Posterior vena cava (tissue), 2 donors: ENCODE data around the gene FHIT. TPM values are rescaled to one million over a fixed set of nuclear protein-coding genes. Genes with fewer than 3 reads are reported as not detected.

Source experiments
- DNase-seq: peaks from one replicate; pipeline ENCODE4 v3.0.0-alpha.2; 2020; ENCODE audit warnings: low spot score
- intact Hi-C, 2 donors: fragments of 100-400 bp; cut with DNase I; formaldehyde crosslinking; loops; one replicate each; pipeline versions ENCODE4 v1.14.1 to v1.14.2; 2022 to 2023
- total RNA-seq, 2 donors: library from RNA; stranded (reverse); fragmentation: NEBNext Ultra II Directional; extraction: Animal tissue kit (Norgen Biotek cat#: 25700); gene quantifications; one replicate each; pipeline ENCODE4 v1.2.1, GENCODE V29; 2021
- donor health status: DM: yes; HTN: yes; CAD: no.
- donor health status: DM: yes; HTN: yes; CAD: no.

Gene FHIT
- total RNA-seq, 2 donors from 2014 or later, result 6.0 to 9.2 TPM

DNA sequence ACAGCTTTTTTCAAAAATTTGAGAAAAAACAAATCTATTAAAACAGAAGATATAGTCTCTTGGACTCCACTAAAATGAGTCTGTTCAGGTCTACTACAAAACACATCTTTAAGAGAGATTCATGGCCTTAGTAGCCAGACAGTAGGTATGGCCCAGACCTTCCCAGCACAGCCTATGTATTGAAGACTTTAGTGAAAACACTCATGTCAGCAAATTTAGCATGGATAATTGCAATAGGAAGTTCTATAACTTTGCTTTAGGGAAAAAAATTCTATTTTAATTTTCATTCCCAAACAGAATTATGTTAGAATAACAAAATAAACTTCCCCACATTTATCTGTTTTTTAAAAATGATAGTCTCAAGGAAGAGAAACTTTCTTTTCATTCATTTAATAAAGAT lies 976.6 kb downstream of the FHIT start:
- no peak for DNase-seq
- intact Hi-C loops, result no loop called here

DNA sequence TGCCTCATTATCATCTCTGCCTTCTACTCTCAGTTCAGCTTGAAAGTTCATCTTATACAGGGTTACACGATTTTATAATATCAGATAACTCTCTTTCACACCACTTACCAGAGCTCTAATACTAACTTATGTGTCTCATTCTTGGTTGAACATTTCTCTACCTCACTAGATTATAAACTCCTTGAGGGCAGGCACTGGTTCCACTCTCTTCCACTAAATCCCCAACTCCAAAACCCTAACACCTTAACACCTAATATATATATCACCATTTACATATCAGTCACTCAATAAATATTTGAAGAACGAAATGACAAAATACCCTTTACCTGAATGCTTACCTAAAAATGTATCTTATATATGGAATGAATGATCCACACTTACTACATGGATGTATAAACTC lies 977.2 kb downstream of the FHIT start:
- no peak for DNase-seq
- intact Hi-C loops, result no loop called here

DNA sequence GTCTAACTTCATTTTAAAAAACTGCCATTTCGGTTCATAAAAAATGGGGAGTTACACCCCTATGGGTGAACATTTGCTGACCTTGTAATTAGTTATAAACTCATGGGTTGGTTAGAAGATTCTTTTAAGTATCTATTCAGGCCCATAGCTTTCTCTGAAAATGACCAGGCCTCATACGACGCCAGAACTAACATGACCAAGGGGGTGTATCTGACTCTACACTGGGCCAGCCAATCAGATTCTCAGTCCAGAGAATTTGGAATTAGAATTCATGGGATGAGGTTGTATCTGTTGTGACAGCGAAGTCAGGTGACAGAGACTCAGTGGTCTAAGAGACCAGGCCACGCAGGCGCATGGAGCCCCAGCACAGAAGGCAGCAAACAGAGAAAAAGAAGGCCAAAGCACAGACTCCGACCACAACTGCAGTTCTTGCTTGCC lies 981.4 kb downstream of the FHIT start:
- DNase-seq, result no peak
- intact Hi-C loops, result no loop called here

DNA sequence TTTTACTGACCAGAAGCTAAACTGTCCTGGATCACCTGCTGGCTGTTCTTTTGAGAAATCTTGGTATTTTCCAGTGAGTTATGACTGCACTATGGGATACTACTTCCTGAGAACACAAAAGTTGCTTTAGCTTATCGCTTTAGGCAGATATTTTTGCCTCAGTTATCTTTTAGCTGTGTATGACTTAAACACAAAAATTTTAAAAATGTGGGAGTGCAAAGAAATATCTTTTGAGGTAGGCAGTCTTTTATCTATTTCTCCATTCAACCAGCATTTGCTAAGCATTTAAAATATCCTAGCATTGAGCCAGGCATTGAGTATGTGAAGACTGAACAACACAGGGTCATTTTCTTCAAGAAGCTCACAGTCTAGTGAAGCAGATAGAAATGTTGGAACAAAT lies 981.9 kb downstream of the FHIT start:
- intact Hi-C loops, result no loop called here
- no peak for DNase-seq

DNA sequence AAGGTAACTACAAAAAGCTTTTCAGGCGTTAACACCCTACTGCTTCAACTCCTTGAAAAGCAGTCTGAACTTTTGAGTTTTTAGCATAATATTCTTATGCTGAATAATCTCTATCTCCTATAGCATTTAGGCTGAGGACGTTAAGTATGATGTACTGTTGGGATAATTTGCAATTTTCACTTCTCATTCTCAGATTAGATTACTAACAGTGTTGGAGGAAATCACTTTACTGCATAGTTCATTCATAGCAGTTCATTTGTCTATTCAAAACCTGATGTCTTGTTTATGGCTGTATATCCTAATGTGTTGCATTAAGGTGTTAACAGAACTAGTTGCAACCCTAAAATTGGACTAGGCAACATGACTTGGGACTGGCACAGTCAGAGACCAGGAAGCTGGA lies 983.1 kb downstream of the FHIT start:
- no peak for DNase-seq
- intact Hi-C loops, result no loop called here

DNA sequence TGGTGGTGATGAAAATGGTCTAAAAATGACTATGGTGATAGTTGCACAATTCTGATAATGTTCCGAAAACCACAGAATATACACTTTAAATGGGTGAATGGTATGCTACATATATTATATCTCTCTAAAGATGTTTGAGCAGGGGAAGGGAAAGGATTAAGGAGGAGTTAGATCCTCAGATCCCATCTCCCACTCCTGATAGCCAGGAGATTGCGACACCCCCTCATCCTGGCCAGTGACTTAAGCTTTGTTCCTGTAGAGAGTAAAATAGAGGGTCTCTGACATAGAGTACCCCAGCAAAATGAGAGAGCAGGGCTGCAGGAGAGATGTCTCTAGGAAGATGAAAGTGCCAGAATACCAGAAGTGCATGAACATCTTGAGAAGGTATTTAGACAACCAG lies 984.8 kb downstream of the FHIT start:
- no peak for DNase-seq
- intact Hi-C loops, result no loop called here

DNA sequence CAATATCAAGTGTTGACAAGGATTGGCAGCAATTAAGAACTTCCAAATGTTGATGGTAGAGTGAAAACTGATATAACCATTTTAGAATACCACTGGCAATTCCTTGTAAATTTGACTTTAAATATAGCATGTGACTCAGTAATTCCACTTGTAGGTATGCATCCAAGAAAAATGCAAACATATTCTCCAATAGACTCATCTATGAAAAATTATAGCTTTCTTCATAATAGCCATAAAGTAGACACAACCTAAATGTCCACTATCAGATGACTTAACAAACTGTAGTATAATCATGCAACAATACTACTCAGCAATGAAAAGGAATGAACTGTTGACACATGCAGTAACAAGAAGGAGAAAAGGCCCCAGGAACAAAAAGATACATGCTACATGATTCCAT lies 988.1 kb downstream of the FHIT start:
- no peak for DNase-seq
- intact Hi-C loops, result no loop called here

DNA sequence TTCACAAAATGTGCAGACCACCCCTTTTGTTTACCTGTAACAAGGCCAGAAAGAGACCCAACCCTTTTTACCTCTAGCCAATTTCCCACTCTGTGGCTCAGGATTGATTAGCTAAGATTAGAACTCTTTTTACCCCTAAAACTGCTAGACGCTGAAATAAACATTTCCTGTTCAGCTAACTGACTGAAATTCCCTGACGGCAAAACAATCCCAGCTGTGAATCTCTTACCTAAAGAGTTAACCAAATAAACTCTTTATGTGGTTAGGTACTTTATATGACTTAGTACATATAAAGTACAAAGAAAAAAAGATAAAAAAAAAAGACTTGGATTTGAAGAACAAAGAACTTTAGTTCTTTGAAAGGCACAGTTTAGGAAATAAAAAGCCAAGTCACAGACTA lies 988.7 kb downstream of the FHIT start:
- no peak for DNase-seq
- intact Hi-C loops, result no loop called here

DNA sequence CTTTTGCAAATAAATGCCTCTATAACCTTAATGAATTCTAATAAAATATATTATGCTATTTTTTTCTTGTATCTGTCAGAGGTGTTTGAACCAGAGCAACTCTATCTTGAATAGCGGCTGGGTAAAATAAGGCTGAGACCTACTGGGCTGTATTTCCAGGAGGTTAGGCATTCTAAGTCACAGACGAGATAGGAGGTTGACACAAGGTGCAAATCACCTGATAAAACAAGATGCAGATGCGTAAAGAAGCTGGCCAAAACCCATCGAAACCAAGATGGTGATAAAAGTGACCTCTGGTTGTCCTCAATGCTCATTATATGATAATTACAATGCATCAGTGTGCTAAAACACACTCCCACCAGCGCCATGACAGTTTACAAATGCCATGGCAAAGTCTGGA lies 990.7 kb downstream of the FHIT start:
- no peak for DNase-seq
- intact Hi-C loops, result no loop called here

DNA sequence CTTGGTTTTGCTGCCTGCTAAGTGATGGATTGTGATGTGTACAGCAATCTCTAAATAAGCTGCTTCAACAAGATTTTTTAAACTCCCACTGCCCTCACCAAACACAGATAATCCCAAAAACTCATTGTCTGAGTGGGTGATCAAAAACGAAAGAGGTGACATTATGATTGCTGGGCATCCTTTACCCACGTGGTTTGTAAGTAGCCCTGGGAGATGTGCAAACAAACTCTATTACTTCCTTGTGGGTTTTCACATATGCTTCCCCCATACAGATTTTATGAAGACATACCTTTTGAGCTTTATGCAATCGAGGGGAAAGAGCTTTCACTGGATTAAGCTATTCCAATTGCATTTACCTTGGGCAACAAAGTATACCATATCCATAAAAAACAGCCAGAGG lies 1000.4 kb downstream of the FHIT start:
- intact Hi-C loops, result no loop called here
- DNase-seq, result no peak

DNA sequence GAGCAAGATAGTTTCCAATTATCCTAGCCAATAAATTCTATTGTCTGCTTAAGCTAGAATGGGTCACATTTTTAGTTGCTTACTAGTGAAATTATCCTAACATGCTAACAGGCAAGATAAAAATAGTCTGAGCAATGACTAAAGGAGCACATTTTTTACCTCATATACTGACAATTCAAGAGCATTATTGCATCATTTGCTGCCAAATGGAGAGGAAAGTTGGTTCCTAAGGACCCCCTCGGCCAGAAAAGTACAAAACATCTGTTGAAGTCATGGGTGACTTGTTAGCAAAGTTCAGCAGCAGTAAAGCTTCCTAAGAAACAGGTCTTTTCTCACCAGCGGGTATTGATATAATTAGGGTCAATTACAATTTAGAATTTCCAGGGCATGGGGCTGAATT lies 1001.0 kb downstream of the FHIT start:
- no peak for DNase-seq
- intact Hi-C loops, result no loop called here

DNA sequence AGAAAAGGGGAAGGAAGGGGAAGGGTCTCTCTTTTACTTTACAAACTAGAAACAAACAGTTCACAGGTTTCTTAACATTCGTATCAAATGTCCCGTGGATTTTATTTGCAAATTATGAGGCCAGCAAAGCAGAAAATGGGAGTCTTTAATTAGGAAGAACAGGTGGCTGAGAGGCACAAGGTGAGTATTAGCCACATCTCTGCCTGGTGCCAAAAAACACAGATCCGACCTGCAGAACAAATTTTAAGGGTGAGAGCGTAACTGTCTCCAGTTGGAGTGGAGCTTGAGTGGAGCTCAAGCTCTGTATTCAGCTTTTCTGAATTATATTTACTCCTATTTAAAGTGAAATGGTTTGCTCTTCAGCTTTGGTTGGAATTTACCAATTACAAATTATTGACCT lies 1004.9 kb downstream of the FHIT start:
- intact Hi-C loops, result no loop called here
- no peak for DNase-seq

DNA sequence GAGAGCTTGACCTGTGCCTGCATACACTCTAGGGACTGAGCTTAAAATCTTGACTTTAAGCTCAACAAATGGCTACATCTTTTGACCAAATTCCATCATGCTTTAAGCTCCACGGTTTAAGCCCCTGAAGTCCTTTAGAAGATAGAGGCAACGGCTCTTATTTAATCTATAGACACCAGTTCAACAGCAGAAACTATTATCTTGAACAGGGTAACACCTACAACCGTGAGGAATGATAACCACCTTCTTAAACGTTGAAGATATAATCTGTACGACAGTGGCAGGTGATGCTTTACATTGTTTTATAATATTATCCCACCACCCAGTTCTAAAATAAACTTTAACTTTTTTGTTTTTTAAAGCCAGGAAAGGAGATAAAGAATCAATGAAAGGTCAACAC lies 1007.8 kb downstream of the FHIT start:
- intact Hi-C loops, result no loop called here
- no peak for DNase-seq

DNA sequence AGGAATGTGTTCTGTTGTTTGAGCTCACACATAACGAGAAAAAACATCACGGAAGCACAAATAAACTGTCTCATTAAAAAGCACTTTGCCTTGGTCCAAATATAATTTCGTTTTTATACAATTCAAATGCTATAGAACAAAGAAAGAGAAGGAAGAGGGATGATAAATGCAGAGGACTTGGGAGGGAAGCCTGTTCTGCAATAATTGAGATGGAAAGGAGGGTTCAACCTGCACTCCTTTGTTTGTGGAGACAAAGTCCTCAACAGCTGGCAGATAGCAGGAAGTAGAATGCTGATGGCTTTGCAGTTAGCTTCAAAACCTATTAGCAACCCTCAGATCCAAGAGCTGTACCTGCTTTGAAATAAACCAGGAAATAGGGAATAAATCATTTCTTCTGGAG lies 1010.8 kb downstream of the FHIT start:
- intact Hi-C loops, result no loop called here
- DNase-seq, result no peak

DNA sequence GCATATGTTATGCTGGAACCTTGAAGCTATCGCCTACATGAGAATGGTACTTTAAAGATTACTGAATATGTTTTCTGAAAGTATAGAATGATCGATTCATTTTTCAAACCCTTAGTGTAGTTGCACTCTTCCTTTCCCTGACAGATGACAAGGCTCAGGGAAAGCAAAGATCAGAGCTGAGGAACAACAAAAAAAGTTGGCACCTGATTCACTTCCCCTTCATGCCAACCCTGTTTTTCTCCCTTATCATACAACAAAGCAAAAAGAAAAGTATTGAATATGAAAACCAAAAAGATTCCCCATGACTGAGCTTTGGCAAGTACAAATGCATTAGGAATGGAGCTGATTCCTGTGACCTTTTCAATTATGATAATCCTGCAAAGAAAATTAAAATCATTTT lies 1012.7 kb downstream of the FHIT start:
- DNase-seq, result no peak
- intact Hi-C loops, result no loop called here

DNA sequence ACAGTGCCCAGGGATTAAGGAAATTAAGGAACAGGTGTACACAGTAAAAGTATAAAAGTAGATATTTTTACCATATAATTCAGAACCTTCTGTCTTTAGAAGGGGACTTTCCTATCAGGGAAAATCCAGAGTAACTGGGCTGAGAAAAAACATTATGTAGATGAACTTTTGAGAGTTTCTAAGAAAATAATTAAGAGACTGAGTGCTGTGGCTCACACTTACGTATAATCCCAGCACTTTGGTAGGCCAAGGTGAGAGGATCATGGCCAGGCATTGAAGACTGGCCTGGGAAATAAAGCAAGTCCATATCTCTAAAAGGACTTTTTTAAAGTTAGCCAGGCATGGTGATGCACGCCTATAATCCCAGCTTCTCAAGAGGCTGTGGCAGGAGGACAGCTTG lies 1021.8 kb downstream of the FHIT start:
- intact Hi-C loops, result no loop called here
- DNase-seq, result no peak

DNA sequence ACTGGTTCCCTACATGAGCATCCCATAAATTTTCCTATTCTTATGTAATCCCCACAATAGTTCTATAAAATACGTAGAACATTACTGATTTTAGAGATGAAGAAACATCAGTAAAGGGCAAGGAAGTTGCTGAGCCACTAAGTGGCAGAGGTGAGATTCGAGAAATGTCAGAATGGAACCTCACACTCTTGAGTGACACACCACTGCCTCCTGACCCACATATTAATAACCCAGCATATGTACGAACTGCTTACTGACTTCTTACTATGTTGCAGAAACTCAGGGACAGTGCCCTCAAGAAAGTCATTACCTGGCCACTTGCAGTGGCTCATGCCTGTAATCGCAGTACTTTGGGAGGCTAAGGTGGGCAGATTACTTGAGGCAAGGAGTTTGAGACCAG lies 1022.4 kb downstream of the FHIT start:
- intact Hi-C loops, result no loop called here
- no peak for DNase-seq

DNA sequence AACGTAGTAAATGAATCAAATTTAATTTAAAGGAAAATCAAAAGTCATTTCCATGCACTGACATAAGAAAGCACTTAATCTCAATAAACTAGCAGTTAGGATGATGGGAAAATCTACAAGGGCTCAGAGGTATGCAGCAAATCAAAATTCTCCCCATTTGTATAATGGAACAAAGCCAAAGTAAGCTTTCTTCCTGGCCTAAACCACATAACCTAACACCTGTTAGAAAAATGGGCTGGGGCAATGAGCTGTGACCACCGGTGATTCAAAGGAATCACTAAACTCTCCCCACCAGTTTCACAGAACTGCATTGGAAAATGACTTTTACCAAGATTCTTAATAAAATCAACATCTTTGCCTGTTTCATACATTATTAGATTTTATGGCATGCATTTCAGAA lies 1024.3 kb downstream of the FHIT start:
- DNase-seq, result no peak
- intact Hi-C loops, result no loop called here

DNA sequence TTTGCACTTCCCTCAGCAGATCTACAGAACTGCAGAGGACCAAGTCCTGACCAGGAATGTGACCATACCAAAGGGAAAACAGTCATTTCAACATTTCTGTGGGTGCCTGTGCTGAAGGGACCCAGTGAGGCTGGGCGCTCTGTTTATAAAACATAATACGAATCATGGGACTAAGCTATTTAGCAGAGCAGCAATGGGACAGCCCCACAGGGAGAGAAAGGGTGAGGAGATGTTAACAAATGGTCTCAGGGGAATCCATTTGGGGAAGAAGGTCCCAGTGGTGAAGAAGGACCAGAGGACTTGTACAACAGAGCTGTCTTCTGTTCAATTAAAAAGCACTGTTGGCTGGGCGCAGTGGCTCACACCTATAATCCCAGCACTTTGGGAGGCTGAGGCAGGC lies 1025.4 kb downstream of the FHIT start:
- intact Hi-C loops, result no loop called here
- DNase-seq, result no peak

DNA sequence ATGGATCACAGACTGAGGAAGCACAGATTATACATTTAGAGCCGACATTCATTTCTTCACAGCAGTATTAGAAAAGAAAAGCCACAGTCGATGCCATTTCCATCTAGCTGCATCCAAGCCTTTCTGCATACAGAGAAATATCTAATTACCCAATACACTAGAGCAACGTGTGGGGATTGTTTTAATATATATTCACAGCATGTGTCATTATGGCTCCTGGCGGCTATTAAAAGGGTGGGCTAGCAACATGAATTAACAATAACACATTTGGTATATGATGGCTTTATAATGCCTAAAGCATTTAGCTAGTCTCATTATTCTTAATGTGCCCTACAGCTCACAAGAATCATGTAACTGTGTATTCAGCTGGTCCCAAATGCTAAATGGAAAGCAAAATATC lies 1030.5 kb downstream of the FHIT start:
- intact Hi-C loops, result no loop called here
- no peak for DNase-seq

DNA sequence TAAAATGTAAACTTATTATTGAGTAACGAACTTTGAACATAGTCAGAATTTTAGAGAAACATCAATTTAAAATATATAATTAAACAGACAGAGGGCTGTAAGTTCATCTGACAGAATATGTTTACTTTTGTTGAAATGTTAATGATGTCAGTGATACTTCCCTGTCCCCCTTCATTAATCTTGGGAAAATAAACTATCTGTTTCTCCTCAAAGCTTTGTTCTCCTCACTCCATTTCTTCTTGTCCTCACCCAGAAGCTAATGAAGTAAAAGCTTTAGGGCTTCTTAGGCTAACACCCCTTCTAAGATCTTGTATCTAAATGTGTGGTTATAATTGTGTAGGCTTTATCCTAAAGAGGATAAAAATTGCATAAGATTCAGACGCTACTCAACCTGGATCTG lies 1031.8 kb downstream of the FHIT start:
- no peak for DNase-seq
- intact Hi-C loops, result no loop called here

DNA sequence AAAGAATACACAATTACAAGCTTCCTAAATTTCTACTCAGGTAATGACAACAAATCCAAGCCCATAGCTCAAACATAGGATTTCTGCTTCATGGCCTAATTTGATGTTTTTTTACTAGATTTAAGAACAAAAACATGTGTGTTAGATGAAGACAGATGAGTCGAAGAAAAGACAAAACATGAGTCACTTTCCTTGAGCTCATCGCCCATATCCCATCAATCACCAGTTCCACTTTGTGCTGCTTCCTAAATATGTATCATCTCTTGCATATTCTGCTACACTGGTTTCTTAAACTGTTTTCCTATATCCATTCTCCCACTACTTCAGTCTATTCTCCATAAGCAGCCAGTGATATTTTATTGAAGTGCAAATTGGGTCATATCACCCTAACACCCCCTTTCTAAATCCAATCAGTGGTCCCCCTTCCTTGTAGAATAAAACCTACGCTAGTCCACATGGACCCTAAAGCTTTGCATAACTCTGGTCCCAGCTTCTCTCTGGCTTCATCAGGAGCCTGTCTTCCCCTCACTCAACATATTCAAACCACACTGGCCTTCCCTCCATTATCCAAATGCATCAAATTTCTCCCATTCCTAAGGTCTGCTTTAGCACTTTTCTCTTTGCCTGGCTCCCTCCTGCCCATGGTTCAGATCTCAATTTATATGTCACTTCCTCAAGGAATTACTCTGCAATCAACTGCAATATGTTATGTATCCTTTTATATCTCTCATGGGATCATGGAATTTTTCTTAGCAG lies 1033.9 kb downstream of the FHIT start:
- intact Hi-C loops, result no loop called here

More for the DNA sequence above, 1033.9 kb downstream of the FHIT start:
- no peak for DNase-seq
